ENCODE measurements around the gene IGSF21. TPM values are rescaled to one million over a fixed set of nuclear protein-coding genes. Genes with fewer than 3 reads are reported as not detected.

The IGSF21 gene
- total and polyA plus RNA-seq, 2 experiments from 2014 or later, result not detected

GRCh38 chr1:18409609-18410237 lies 302.1 kb downstream of the IGSF21 start:
- H3K27me3 ChIP-seq, result no peaks in the 10 kb centered on the region

GRCh38 chr1:18410407-18410806 lies 302.8 kb downstream of the IGSF21 start:
- Histone ChIP-seq H3K4me1 (ENCODE audit: insufficient read depth) (peaks cover 30% of the 10 kb centered on the region), H3K36me3 (replicated peaks; ENCODE audit: insufficient read depth, low read depth) (no peaks in the 10 kb centered on the region), H3K4me3 (no peak overlapping the region), H3K9me3 (ENCODE audit: low read depth) (no peaks in the 10 kb centered on the region), H4K20me1 (ENCODE audit: insufficient read depth, poor library complexity, severe bottlenecking) (no peaks in the 10 kb centered on the region), H3K79me2 (no peaks in the 10 kb centered on the region), H3K9me2 (replicated peaks; ENCODE audit: insufficient read depth) (no peaks in the 10 kb centered on the region), H3K4me2 (no peak overlapping the region), H3K27ac (no peak overlapping the region), H3K27me3 (no peaks in the 10 kb centered on the region), H2AFZ (no peak overlapping the region)
- no peak for DNase-seq (ENCODE audit: low spot score)
- TF ChIP-seq EZH2phosphoT487 (IDR thresholded peaks at IDR 0.05; ENCODE audit: low read depth, severe bottlenecking, unreplicated experiment) (no peak), EZH2 (IDR thresholded peaks at IDR 0.05; ENCODE audit: borderline replicate concordance) (no peak)
- TF ChIP-seq, protein P1, sequence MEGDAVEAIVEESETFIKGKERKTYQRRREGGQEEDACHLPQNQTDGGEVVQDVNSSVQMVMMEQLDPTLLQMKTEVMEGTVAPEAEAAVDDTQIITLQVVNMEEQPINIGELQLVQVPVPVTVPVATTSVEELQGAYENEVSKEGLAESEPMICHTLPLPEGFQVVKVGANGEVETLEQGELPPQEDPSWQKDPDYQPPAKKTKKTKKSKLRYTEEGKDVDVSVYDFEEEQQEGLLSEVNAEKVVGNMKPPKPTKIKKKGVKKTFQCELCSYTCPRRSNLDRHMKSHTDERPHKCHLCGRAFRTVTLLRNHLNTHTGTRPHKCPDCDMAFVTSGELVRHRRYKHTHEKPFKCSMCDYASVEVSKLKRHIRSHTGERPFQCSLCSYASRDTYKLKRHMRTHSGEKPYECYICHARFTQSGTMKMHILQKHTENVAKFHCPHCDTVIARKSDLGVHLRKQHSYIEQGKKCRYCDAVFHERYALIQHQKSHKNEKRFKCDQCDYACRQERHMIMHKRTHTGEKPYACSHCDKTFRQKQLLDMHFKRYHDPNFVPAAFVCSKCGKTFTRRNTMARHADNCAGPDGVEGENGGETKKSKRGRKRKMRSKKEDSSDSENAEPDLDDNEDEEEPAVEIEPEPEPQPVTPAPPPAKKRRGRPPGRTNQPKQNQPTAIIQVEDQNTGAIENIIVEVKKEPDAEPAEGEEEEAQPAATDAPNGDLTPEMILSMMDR (IDR thresholded peaks at IDR 0.05; ENCODE audit: poor library complexity), result no peak
- 64% methylated on average over 13 of the region's 13 CpGs for WGBS (ENCODE audit: low lambda C conversion rate, missing lambda C conversion rate)

More at GRCh38 chr1:18409609-18410237, 302.1 kb downstream of the IGSF21 start:
- WGBS (ENCODE audit: low lambda C conversion rate, missing lambda C conversion rate), result 83% methylated on average over 8 of the region's 8 CpGs
- no peak overlapping the region for H3K4me2 ChIP-seq
- DNase-seq (ENCODE audit: low spot score), result no peak
- H3K9me2 ChIP-seq (replicated peaks; ENCODE audit: insufficient read depth), result no peaks in the 10 kb centered on the region
- H4K20me1 ChIP-seq (ENCODE audit: insufficient read depth, poor library complexity, severe bottlenecking), result no peaks in the 10 kb centered on the region
- peaks cover 24% of the 10 kb centered on the region for H3K4me1 ChIP-seq (ENCODE audit: insufficient read depth)
- no peak overlapping the region for H2AFZ ChIP-seq
- H3K4me3 ChIP-seq, result no peak overlapping the region
- H3K79me2 ChIP-seq, result no peaks in the 10 kb centered on the region
- no peak overlapping the region for H3K27ac ChIP-seq
- no peaks in the 10 kb centered on the region for H3K36me3 ChIP-seq (replicated peaks; ENCODE audit: insufficient read depth, low read depth)
- no peaks in the 10 kb centered on the region for H3K9me3 ChIP-seq (ENCODE audit: low read depth)
- TF ChIP-seq EZH2phosphoT487 (IDR thresholded peaks at IDR 0.05; ENCODE audit: low read depth, severe bottlenecking, unreplicated experiment) (no peak), EZH2 (IDR thresholded peaks at IDR 0.05; ENCODE audit: borderline replicate concordance) (no peak)
- TF ChIP-seq, protein P1 (IDR thresholded peaks at IDR 0.05; ENCODE audit: poor library complexity), result no peak

GRCh38 chr1:18411321-18411720 lies 303.7 kb downstream of the IGSF21 start:
- Histone ChIP-seq H3K79me2 (no peaks in the 10 kb centered on the region), H4K20me1 (ENCODE audit: insufficient read depth, poor library complexity, severe bottlenecking) (no peaks in the 10 kb centered on the region), H3K4me1 (ENCODE audit: insufficient read depth) (peaks cover 30% of the 10 kb centered on the region), H2AFZ (no peak overlapping the region), H3K9me2 (replicated peaks; ENCODE audit: insufficient read depth) (no peaks in the 10 kb centered on the region), H3K4me3 (no peak overlapping the region), H3K27me3 (no peaks in the 10 kb centered on the region), H3K4me2 (no peak overlapping the region), H3K36me3 (replicated peaks; ENCODE audit: insufficient read depth, low read depth) (no peaks in the 10 kb centered on the region), H3K9me3 (ENCODE audit: low read depth) (no peaks in the 10 kb centered on the region), H3K27ac (peak overlapping the region; percentile 90)
- WGBS (ENCODE audit: low lambda C conversion rate, missing lambda C conversion rate), result 52% methylated on average over 2 of the region's 2 CpGs
- TF ChIP-seq EZH2 (IDR thresholded peaks at IDR 0.05; ENCODE audit: borderline replicate concordance), result no peak
- TF ChIP-seq EZH2phosphoT487 (IDR thresholded peaks at IDR 0.05; ENCODE audit: low read depth, severe bottlenecking, unreplicated experiment), result no peak
- TF ChIP-seq, protein P1 (IDR thresholded peaks at IDR 0.05; ENCODE audit: poor library complexity), result no peak
- no peak for DNase-seq (ENCODE audit: low spot score)
